Glomerular endothelial cell (primary cell): ENCODE data around the gene NPLOC4. TPM values are rescaled to one million over a fixed set of nuclear protein-coding genes. Genes with fewer than 3 reads are reported as not detected.

Experiments
- DNase-seq: peaks from one replicate; pipeline ENCODE4 v3.0.0-alpha.2; 2011; ENCODE audit warnings: low read depth, low spot score; ENCODE audit errors: extremely low read depth
- total RNA-seq: library from RNA; depleted of rRNA; stranded (reverse); fragments of >200 nt; gene quantifications from 2 replicates; pipeline ENCODE4 v1.2.3, GENCODE V29; 2015

The NPLOC4 gene
- total RNA-seq, 1 donor from 2014 or later: 111 TPM

- DNase-seq: no peak
These were observed 27.1 kb upstream of the NPLOC4 start for GRCh38 chr17:81664051-81664470.

DNA sequence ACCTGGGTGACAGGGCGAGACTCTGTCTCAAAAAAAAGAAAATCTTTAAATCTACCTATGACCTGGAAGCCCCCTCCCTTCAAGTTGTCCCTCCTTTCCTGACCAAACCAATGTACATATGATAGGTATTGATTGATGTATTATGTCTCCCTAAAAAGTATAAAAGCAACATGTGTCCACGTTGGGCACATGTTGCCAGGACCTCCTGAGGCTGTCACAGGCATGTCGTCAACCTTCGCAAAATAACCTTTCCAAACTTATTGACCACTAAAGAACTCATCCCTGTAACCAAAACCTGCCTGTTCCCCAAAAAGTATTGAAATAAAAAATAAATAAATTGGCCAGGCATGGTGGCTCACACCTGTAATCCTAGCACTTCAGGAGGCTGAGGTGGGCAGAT, 25.1 kb upstream of the NPLOC4 start:
- DNase-seq: no peak

DNA sequence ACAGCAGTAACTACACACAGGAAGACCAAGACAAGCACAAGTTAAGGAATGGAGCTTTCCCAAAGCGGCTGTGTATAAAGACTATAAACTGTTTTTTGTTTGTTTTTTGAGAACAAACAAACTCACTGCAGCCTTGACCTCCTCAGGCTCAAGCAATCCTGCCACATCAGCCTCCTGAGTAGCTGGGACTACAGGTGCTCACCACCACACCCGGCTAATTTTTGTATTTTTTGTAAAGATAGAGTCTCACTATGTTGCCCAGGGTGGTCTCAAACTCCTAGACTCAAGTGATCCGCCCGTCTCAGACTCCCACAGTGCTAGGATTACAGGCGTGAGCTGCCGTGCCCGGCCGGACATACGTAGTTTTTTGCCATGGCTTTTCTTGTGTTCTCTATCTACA, 23.5 kb upstream of the NPLOC4 start:
- DNase-seq: no peak

DNA sequence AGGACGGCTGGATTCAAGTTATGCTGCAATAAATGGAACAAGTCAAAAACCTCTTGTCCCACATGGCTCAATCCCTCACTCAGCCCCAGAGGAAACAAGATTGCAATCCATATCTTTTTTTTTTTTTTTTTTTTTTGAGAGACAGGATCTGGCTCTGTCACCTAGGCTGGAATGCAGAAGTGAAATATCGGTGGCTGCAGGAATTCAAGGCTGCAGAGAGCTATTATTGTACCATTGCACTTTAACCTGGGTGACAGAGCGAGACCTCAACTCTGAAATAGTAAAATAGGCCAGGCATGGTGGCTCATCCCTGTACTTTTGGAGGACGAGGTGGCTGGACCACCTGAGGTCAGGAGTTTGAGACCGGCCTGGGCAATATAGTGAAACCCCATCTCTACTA, 22.1 kb upstream of the NPLOC4 start:
- DNase-seq: no peak

- DNase-seq: no peak
These were observed 19.9 kb upstream of the NPLOC4 start for GRCh38 chr17:81656835-81657234.

DNA sequence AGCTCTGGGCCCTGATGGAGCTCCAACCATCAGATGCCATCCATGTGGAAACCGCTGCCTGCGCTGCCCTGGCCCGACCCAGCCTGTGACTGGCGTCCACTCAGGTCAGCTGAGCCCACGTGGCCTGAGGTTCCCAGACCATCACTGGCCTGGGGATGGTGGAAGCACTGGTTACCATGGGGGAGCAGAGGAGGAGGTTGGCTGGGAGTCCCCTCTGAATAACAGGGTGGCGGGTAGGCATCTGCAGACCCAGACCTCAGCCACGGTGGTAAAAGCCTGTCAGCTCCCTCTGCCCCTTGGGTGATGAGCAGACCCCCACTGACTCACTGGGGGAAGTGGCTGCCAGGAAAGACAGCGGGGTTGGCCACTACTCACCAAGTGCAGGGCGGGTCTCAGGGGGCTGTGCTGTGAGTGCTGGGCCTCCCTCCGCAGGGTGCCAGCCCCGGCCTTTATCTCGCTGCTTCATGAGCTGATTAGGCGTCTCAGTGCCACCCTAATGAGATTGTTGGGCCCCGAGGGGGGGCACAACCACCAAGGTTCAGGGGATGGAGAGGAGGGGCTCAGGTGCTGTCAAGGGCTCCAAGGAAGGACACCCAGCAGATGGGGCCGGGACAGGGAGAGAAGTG, 19.3 kb upstream of the NPLOC4 start, which contains the start of gene PDE6G:
Gene PDE6G (minus strand): TSS at position 425 of the 626 bp plus-strand sequence. CDS start 3,237 bp downstream, outside the sequence.
- DNase-seq: no peak

DNA sequence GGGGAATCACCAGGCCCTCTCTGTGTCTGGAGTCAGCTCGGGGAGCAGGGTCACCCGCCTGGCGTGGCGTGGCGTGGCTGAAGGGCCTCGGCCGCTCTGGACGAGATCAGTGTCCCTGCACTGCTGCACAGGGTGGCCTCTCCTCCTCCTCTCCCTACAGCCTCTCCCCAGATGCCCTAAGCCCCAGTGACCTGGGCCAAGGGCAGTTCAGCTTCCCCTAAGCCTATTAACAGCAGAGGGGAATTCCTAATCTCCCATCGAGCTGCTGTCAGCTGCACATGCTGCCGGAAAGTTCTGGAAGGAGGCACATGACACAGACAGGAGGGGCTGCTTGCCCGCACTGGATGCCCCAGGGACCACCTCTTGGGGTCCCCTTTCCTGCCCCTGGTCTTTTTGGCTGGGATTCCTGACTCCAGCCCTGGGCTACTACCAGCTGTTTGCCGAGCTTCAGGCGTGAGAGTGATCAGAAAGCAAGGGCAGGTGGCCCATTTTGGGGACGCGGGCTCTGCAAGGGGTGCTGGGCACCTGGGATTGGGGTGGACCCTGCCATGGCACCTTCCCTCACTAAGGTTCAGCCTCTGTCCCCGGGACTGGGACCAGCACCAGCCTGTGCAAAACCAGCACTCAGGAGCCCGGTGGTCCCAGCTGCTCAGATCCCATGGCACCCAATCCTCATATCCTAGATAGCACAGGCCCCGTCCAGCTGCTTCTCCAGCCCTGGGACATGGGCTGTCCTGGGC, 18.6 kb upstream of the NPLOC4 start:
- no peak for DNase-seq

- DNase-seq: no peak
These were observed 16.2 kb upstream of the NPLOC4 start for GRCh38 chr17:81652906-81653771.

DNA sequence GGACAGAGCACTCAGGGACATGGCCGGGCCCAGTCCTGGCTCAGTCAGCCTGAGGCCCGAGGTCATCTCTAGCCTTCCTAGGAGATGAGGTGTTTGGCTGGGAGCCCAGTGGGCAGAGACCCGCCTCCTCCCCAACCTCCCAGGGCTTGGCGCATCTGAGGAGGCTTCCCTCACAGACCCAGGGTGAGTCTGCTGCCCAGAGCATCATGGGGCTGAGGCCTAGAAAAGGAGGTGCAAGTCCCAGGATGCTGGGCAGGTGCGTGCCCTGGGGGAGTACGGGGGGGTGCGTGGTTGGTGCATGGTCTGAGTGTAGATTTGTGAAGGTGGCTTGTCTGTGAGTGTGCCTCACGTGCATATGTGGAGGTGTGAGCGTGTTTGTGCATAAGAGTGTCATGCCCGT, 14.8 kb upstream of the NPLOC4 start:
- no peak for DNase-seq

- no peak for DNase-seq
These were observed 14.0 kb upstream of the NPLOC4 start for GRCh38 chr17:81650951-81651350.

DNA sequence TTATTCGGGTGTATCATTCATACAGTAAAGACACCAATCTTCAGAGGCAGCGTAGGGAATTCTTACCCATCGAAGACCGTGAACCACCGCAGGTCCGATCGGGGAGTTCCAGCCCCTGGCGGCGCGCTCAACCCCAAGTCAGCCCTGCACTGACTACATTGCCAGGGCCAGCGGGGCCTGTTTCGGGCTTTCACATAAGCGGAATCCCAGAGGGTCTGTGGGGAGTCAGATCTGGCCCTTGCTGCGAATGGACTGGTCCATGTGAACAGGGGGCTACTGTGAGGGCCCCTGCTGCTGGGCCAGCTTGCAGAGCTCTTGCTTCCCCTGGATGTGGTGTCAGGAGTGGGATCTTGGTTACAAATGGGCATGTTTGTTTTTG, 11.8 kb upstream of the NPLOC4 start:
- DNase-seq: no peak

- no peak for DNase-seq
These were observed 11.2 kb upstream of the NPLOC4 start for GRCh38 chr17:81648013-81648706.

DNA sequence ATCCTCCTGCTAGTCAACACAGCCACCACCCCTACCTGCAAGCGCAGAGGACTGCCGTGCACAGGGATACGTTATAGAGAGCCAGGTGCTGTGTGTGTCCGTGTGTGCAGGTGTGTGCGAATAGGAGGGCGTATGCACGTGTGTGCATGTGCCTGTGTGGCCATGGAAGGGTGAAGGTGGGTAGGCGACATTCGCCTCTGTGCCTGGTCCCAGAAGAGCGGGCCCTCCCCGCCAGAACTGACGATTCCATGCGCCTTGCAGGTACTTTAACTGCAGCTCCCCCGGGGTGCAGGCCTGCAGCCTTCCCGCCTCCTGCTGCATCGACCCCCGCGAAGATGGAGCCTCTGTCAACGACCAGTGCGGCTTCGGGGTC, 10.7 kb upstream of the NPLOC4 start:
- no peak for DNase-seq

GRCh38 chr17:81646869-81647600, 10.1 kb upstream of the NPLOC4 start:
- no peak for DNase-seq

DNA sequence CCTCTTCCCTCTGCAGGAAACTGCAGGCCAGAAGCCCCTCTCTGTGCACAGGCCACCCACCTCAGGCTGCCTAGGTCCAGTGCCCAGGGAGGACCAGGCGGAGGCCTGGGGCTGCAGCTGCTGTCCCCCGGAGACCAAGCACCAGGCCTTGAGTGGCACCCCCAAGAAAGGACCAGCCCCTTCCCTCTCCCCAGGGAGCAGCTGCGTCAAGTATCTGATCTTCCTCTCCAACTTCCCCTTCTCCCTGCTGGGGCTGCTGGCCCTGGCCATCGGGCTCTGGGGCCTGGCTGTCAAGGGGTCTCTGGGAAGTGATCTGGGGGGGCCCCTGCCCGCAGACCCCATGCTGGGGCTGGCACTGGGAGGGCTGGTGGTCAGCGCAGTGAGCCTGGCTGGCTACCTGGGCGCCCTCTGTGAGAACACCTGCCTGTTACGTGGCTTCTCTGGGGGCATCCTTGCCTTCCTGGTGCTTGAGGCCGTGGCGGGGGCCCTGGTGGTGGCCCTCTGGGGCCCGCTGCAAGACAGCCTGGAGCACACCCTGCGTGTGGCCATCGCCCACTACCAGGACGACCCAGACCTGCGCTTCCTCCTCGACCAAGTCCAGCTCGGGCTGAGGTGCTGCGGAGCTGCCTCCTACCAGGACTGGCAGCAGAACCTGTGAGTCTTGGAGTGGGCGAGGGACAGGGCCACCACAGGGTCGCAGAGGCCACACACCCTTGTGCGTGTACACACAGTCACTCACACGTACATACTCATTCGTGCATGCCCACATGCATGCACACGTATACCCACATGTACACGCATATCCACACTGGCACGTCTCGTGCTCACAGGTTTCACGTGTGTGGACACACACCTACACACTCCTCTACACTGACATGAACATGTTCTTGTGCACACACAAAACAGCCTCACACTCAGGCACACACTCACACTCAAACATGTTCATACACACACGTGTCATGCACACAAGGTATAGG, 8.4 kb upstream of the NPLOC4 start:
- DNase-seq: no peak

- no peak for DNase-seq
These were observed 7.6 kb upstream of the NPLOC4 start for GRCh38 chr17:81644496-81644895.

GRCh38 chr17:81641825-81642489, 5.0 kb upstream of the NPLOC4 start:
- no peak for DNase-seq

DNA sequence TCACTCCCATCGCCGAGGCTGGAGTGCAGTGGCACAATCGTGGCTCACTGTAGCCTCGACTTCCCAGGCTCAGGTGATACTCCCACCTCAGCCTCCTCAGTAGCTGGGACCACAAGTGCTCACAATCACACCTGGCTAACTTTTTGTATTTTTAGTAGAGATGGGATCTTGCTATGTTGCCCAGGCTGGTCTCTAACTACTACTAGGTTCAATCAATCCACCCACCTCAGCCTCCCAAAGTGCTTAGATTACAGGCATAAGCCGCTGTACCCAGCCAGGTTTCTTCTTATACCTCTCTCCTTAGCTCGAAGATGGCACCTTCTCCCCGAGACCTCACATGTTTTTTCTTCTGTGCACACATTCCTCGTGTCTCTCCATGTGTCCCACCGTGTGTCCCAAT, 3.1 kb upstream of the NPLOC4 start:
- no peak for DNase-seq

DNA sequence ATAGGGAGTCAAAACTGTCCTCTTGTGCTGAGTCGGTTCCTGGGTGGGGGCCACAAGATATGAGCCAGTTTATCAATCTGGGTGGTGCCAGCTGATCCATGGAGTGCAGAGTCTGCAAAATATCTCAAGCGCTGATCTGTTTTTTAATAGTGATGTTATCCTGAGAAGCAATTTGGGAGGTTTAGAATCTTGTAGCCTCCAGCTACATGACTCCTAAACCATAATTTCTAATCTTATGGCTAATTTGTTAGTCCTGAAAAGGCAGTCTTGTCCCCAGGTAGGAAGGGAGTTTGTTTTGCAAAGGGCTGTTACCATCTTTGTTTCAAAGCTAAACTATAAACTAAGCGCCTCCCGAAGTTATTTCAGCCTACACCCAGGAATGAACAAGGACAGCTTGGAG, 1.8 kb upstream of the NPLOC4 start:
- DNase-seq: no peak
